ENCODE results near the gene SLC25A23.
A peak's percentile ranks its signal among the peaks of the same experiment; 100 is the strongest.

The SLC25A23 gene

DNA sequence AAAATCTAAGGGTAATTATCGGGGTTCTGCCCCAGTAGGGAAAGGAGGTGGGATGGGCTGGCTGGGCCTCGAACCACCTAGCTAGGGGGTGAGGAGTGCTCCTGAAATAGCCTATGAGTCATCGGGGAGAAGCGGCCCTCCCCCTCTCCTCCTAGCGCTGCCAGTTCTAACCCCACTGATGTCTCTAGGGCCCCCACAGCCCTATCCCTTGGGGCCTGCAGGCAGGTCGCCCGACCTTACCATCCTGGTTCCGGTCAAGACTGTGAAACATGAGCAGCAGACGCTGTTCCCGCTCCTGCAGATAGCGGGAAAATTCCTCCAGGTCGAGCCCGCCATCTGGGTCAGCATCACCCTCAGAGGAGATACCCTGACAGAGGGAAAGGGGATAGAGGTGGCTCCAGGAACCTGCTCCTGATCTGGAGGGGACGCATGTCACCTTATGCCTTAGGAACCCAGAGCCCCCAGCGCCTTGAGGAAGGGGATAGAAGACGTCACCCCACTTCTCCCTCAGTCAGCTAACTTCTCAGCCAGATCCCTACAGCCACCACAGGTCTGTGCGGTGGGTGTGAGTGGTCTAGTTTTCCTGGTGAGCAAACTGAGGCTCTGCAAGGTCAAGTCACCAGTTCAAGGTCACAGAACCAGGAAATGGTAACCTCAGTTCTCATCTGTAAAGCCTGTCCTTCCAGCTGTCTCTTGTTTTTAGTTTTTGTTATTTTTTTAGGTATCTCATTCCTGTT lies 1.5 kb downstream of the SLC25A23 start:
- Histone ChIP-seq H3K9ac (peak overlapping the region; percentile 82; the same call in 1 of the 2 replicates), H3K27ac (peak overlapping the region; percentile 51), H3K4me2 (peak overlapping the region; percentile 98), H3K4me1 (peaks cover 22% of the 10 kb centered on the region), H4K20me1 (peaks cover 10% of the 10 kb centered on the region), H3K9me3 (peaks cover 26% of the 10 kb centered on the region), H3K36me3 (peaks cover 43% of the 10 kb centered on the region), H3K27me3 (no peaks in the 10 kb centered on the region), H3K4me3 (peak overlapping the region; percentile 91)
- no peak for TF ChIP-seq Cebpa-rat (IDR thresholded peaks at IDR 0.05)

- Histone ChIP-seq H3K9ac (no peak overlapping the region), H3K4me3 (no peak overlapping the region), H3K27ac (no peak overlapping the region), H3K27me3 (no peaks in the 10 kb centered on the region), H3K9me3 (peaks cover 26% of the 10 kb centered on the region), H4K20me1 (peaks cover 10% of the 10 kb centered on the region), H3K4me1 (peaks cover 22% of the 10 kb centered on the region), H3K4me2 (no peak overlapping the region), H3K36me3 (peaks cover 65% of the 10 kb centered on the region)
- no peak for TF ChIP-seq Cebpa-rat (IDR thresholded peaks at IDR 0.05)
These were observed 3.7 kb downstream of the SLC25A23 start for GRCh38 chr19:6455924-6456323.

- Histone ChIP-seq H3K4me1 (peaks cover 21% of the 10 kb centered on the region), H3K9me3 (peaks cover 26% of the 10 kb centered on the region), H3K36me3 (peaks cover 79% of the 10 kb centered on the region), H3K4me2 (no peak overlapping the region), H4K20me1 (peaks cover 10% of the 10 kb centered on the region), H3K4me3 (no peak overlapping the region), H3K27ac (no peak overlapping the region), H3K27me3 (no peaks in the 10 kb centered on the region), H3K9ac (no peak overlapping the region)
- TF ChIP-seq Cebpa-rat (IDR thresholded peaks at IDR 0.05), result no peak
These were observed 5.5 kb downstream of the SLC25A23 start for GRCh38 chr19:6453951-6454565.

GRCh38 chr19:6452899-6453298 lies 6.7 kb downstream of the SLC25A23 start:
- H3K36me3 ChIP-seq, result peaks cover 79% of the 10 kb centered on the region
- no peaks in the 10 kb centered on the region for H3K27me3 ChIP-seq
- peaks cover 9% of the 10 kb centered on the region for H3K4me1 ChIP-seq
- H3K4me2 ChIP-seq, result no peak overlapping the region
- H3K9me3 ChIP-seq, result peaks cover 26% of the 10 kb centered on the region
- H3K9ac ChIP-seq, result no peak overlapping the region
- no peak overlapping the region for H3K4me3 ChIP-seq
- H4K20me1 ChIP-seq, result no peaks in the 10 kb centered on the region
- no peak overlapping the region for H3K27ac ChIP-seq
- no peak for TF ChIP-seq Cebpa-rat (IDR thresholded peaks at IDR 0.05)

GRCh38 chr19:6452223-6452614 lies 7.4 kb downstream of the SLC25A23 start:
- H3K9ac ChIP-seq, result no peak overlapping the region
- peaks cover 26% of the 10 kb centered on the region for H3K9me3 ChIP-seq
- H3K4me3 ChIP-seq, result no peak overlapping the region
- no peaks in the 10 kb centered on the region for H3K27me3 ChIP-seq
- no peak overlapping the region for H3K27ac ChIP-seq
- no peak overlapping the region for H3K4me2 ChIP-seq
- no peaks in the 10 kb centered on the region for H4K20me1 ChIP-seq
- peaks cover 82% of the 10 kb centered on the region for H3K36me3 ChIP-seq
- no peak for TF ChIP-seq Cebpa-rat (IDR thresholded peaks at IDR 0.05)
- peaks cover 3% of the 10 kb centered on the region; the same call in 1 of the 2 replicates for H3K4me1 ChIP-seq

DNA sequence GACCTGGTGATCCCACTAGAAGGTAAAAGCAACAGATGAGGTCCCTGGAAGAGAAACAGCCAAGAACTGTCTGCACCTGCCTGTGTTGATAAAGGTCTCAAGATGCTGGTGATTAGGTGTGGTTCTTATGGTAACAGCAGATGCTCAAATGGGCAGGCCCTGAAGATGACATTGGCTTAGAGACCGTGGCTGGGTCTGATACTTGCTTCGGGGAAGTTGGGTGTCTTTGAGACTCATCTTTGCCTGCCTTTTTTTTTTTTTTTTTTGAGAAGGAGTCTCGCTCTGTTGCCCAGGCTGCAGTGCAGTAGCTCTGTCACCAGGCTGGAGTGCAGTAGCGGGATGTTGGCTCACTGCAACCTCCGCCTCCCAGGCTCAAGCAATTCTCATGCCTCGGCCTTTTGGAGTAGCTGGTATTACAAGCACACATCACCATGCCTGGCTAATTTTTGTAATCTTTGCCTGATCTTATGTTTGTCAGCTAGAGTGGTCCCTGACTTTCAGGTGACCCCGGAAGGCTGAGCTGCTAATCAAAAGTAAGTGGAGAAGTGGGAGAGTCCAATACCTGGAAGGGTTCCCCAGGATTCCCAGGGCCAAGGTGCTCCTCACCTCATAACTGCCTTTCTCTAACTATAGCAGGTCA lies 7.9 kb downstream of the SLC25A23 start:
- Histone ChIP-seq H3K4me2 (no peak overlapping the region), H3K27ac (no peak overlapping the region), H3K9ac (no peak overlapping the region), H3K27me3 (no peaks in the 10 kb centered on the region), H4K20me1 (no peaks in the 10 kb centered on the region), H3K4me1 (no peaks in the 10 kb centered on the region), H3K9me3 (peaks cover 26% of the 10 kb centered on the region), H3K4me3 (no peak overlapping the region), H3K36me3 (peaks cover 82% of the 10 kb centered on the region)
- TF ChIP-seq Cebpa-rat (IDR thresholded peaks at IDR 0.05), result no peak

DNA sequence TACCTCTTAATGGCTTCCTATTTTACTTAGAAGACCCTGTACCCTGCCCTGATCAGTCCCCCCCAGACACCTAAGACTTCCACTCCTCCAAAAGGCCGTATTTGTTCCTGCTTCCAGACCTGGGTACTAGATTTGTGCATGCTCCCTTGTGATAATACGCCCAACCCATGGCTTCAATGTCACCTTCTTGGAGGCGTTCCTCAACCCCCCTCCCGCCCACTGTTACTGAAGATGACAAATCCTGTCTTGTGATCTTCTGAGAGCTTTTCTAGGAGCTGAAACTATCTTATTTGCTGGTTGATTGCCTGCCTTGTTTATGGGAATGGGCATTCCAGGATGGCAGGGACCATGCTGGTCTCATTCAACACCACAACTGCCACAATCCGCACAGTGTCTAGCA lies 9.4 kb downstream of the SLC25A23 start:
- Histone ChIP-seq H3K27me3 (no peaks in the 10 kb centered on the region), H3K9ac (no peak overlapping the region), H3K4me2 (no peak overlapping the region), H3K4me3 (no peak overlapping the region), H3K4me1 (no peaks in the 10 kb centered on the region), H3K36me3 (peaks cover 82% of the 10 kb centered on the region), H3K9me3 (peaks cover 15% of the 10 kb centered on the region), H3K27ac (no peak overlapping the region), H4K20me1 (no peaks in the 10 kb centered on the region)
- no peak for TF ChIP-seq Cebpa-rat (IDR thresholded peaks at IDR 0.05)

DNA sequence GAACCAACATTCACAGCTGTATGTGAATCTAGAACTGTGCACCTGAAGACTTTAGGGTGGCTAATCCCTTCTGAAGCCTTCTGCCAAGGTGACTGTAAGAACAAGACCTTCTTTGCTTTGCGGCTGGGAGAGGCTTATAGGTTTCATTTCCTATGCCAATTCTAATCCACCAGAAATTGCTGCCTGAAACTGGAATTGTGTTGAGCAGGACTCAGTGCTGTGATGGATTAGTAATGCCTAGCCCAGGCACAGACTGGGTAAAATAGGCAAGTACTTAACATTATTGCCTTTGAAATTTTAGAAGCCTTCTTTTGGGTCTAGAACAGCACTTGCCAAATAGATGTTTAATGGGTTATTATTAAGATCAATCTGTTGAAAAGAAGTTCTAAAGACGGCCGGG lies 11.5 kb downstream of the SLC25A23 start:
- Histone ChIP-seq H3K4me2 (no peak overlapping the region), H3K4me3 (no peak overlapping the region), H3K9ac (no peak overlapping the region), H3K27ac (no peak overlapping the region), H3K9me3 (no peaks in the 10 kb centered on the region), H3K36me3 (peaks cover 65% of the 10 kb centered on the region), H3K27me3 (no peaks in the 10 kb centered on the region), H3K4me1 (no peaks in the 10 kb centered on the region), H4K20me1 (no peaks in the 10 kb centered on the region)
- no peak for TF ChIP-seq Cebpa-rat (IDR thresholded peaks at IDR 0.05)

- no peak overlapping the region for H3K4me3 ChIP-seq
These were observed 13.1 kb downstream of the SLC25A23 start for GRCh38 chr19:6446452-6446851.

GRCh38 chr19:6443986-6444385 lies 15.6 kb downstream of the SLC25A23 start:
- no peak overlapping the region for H3K4me2 ChIP-seq
- H3K4me1 ChIP-seq, result no peaks in the 10 kb centered on the region
- no peaks in the 10 kb centered on the region for H3K27me3 ChIP-seq
- no peaks in the 10 kb centered on the region for H4K20me1 ChIP-seq
- H3K9ac ChIP-seq, result no peak overlapping the region
- no peak overlapping the region for H3K27ac ChIP-seq
- no peaks in the 10 kb centered on the region for H3K9me3 ChIP-seq
- TF ChIP-seq Cebpa-rat (IDR thresholded peaks at IDR 0.05), result no peak
- no peak overlapping the region for H3K4me3 ChIP-seq
- H3K36me3 ChIP-seq, result peaks cover 39% of the 10 kb centered on the region

More at GRCh38 chr19:6446452-6446851, 13.1 kb downstream of the SLC25A23 start:
- Histone ChIP-seq H3K9ac (no peak overlapping the region), H3K4me2 (no peak overlapping the region), H3K27me3 (no peaks in the 10 kb centered on the region), H3K9me3 (no peaks in the 10 kb centered on the region), H3K4me1 (no peaks in the 10 kb centered on the region), H3K36me3 (peaks cover 58% of the 10 kb centered on the region), H3K27ac (no peak overlapping the region), H4K20me1 (no peaks in the 10 kb centered on the region)
- no peak for TF ChIP-seq Cebpa-rat (IDR thresholded peaks at IDR 0.05)
